K562 (cell line): ENCODE data around the gene GRWD1. TPM values are rescaled to one million over a fixed set of nuclear protein-coding genes. Genes with fewer than 3 reads are reported as not detected.

ENCODE experiments used
- BACH1 ChIP-seq: fragments of 200-800 bp; sonication (Bioruptor generic); IDR thresholded peaks from 2 replicates; pipeline ENCODE4 v1.6.1; 2016; ENCODE audit warnings: missing genetic modification characterization, missing compliant biosample characterization
- E2F8 ChIP-seq: fragments of 450-650 bp; IDR thresholded peaks from 2 replicates; pipeline ENCODE4 v1.7.1; 2018; ENCODE audit warnings: mild to moderate bottlenecking, low read depth; ENCODE audit not compliant: partially characterized antibody
- ELK3 ChIP-seq: fragments of 450-650 bp; formaldehyde crosslinking; IDR thresholded peaks from 2 replicates; pipeline ENCODE4 v1.4.0; 2020; ENCODE audit warnings: mild to moderate bottlenecking
- ESRRB ChIP-seq: fragments of 250-450 bp; sonication (Bioruptor Pico); IDR thresholded peaks from 2 replicates; pipeline ENCODE4 v1.5.0; 2020; ENCODE audit warnings: mild to moderate bottlenecking, moderate library complexity, borderline replicate concordance
- HNRNPH1 ChIP-seq: fragments of 200-400 bp; formaldehyde crosslinking; optimal IDR thresholded peaks from 2 replicates; pipeline ENCODE3; 2017; ENCODE audit warnings: low read depth, mild to moderate bottlenecking, low read length, moderate library complexity
- MTF1 ChIP-seq: fragments of 250-450 bp; sonication (Bioruptor Pico); IDR thresholded peaks from 2 replicates; pipeline ENCODE4 v1.9.0; 2021; ENCODE audit warnings: moderate library complexity, mild to moderate bottlenecking, inconsistent platforms, borderline replicate concordance
- NFIC ChIP-seq: fragments of 450-650 bp; IDR thresholded peaks from 2 replicates; pipeline ENCODE4 v1.6.1; 2017; ENCODE audit warnings: mild to moderate bottlenecking, inconsistent platforms
- NR1H2 ChIP-seq: sonication (generic); formaldehyde crosslinking; IDR thresholded peaks from 2 replicates; pipeline ENCODE4 v1.4.0; 2020; ENCODE audit warnings: mild to moderate bottlenecking, missing genetic modification reagents
- PYGO2 ChIP-seq: fragments of 450-650 bp; IDR thresholded peaks from 2 replicates; pipeline ENCODE4 v1.6.1; 2016; ENCODE audit warnings: mild to moderate bottlenecking, missing genetic modification characterization, moderate library complexity, missing compliant biosample characterization
- SIN3B ChIP-seq: fragments of 450-650 bp; IDR thresholded peaks from 2 replicates; pipeline ENCODE4 v1.6.1; 2017; ENCODE audit warnings: low read depth, mild to moderate bottlenecking, moderate library complexity
- SMC3 ChIP-seq: conservative IDR thresholded peaks from 2 replicates; pipeline ENCODE4 v1.6.1; 2011; ENCODE audit warnings: low read depth, low read length, improper control_type of control experiment; ENCODE audit not compliant: insufficient read depth
- XRCC4 ChIP-seq: IDR thresholded peaks from one replicate; pipeline ENCODE4 v1.6.1; 2011; ENCODE audit not compliant: insufficient read depth, insufficient read length; ENCODE audit errors: extremely low read depth
- ZNF12 ChIP-seq: sonication (generic); formaldehyde crosslinking; IDR thresholded peaks from 2 replicates; pipeline ENCODE4 v1.4.0; 2020; ENCODE audit warnings: mild to moderate bottlenecking, missing genetic modification reagents
- ZNF140 ChIP-seq: fragments of 250-450 bp; sonication (Bioruptor Pico); IDR thresholded peaks from 2 replicates; pipeline ENCODE4 v1.8.0; 2021; ENCODE audit warnings: moderate library complexity, mild to moderate bottlenecking, inconsistent platforms
- ZNF197 ChIP-seq: fragments of 200-800 bp; sonication (Bioruptor generic); IDR thresholded peaks from 2 replicates; pipeline ENCODE4 v1.6.1; 2016; ENCODE audit warnings: low read depth, missing genetic modification characterization, missing compliant biosample characterization
- ZNF583 ChIP-seq: fragments of 250-450 bp; sonication (Bioruptor Pico); IDR thresholded peaks from 2 replicates; pipeline ENCODE4 v1.4.0; 2020
- ZZZ3 ChIP-seq: fragments of 450-650 bp; IDR thresholded peaks from 2 replicates; pipeline ENCODE4 v1.6.1; 2016; ENCODE audit warnings: antibody characterized with exemption, mild to moderate bottlenecking, moderate library complexity
- polyA plus RNA-seq, 8 experiments: library from polyadenylated mRNA; depleted of rRNA in 4 of 8; stranded (reverse) in 5 of 8; unstranded in 3 of 8; fragments of >200 nt; fragmentation: Nextera tagmentation in 2 of 8; fragmentation: Illumina TruSeq in 1 of 8; extraction: Ambion mirVana in 2 of 8; extraction: Trizol in 1 of 8; gene quantifications; 2 replicates each; pipeline versions ENCODE4 v1.2.1 to v1.2.3, GENCODE V29; 2011 to 2014; ENCODE audit warnings: inconsistent platforms in 1 of 8, missing spikeins in 1 of 8
- total RNA-seq, 7 experiments: library from RNA; depleted of rRNA in 6 of 7; stranded (reverse); fragments of >200 nt in 6 of 7; fragmentation: Illumina TruSeq in 2 of 7; extraction: Trizol in 2 of 7; gene quantifications; 2 replicates each; pipeline versions ENCODE4 v1.2.1 to v1.2.3, GENCODE V29; 2011 to 2021; ENCODE audit warnings: low replicate concordance in 1 of 7
- TF ChIP-seq, protein P1 (sequence below): fragments of 250-450 bp; sonication (Bioruptor Pico); IDR thresholded peaks from 2 replicates; pipeline ENCODE4 v1.4.0; 2020
- TF ChIP-seq, protein P2 (sequence below): fragments of 450-650 bp; formaldehyde crosslinking; IDR thresholded peaks from 2 replicates; pipeline ENCODE4 v1.4.0; 2022; ENCODE audit warnings: mild to moderate bottlenecking, moderate library complexity
- TF ChIP-seq, protein P3 (sequence below): fragments of 450-650 bp; formaldehyde crosslinking; IDR thresholded peaks from 2 replicates; pipeline ENCODE4 v1.4.0; 2020; ENCODE audit warnings: mild to moderate bottlenecking, moderate library complexity

The GRWD1 gene
- total and polyA plus RNA-seq, 9 of the 15 experiments (the other 6 are each of a cell fraction or from before 2014, with no cell fraction given): 1.5 to 87.2 (median 24.5) TPM

GRCh38 chr19:48445606-48446481 lies at the start of gene GRWD1 (continued):
- TF ChIP-seq, protein P1, sequence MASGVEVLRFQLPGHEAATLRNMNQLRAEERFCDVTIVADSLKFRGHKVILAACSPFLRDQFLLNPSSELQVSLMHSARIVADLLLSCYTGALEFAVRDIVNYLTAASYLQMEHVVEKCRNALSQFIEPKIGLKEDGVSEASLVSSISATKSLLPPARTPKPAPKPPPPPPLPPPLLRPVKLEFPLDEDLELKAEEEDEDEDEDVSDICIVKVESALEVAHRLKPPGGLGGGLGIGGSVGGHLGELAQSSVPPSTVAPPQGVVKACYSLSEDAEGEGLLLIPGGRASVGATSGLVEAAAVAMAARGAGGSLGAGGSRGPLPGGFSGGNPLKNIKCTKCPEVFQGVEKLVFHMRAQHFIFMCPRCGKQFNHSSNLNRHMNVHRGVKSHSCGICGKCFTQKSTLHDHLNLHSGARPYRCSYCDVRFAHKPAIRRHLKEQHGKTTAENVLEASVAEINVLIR: peak; percentile 83
- TF ChIP-seq ELK3 (CRISPR knock-in tag) (no peak), E2F8 (peak; percentile 81), XRCC4 (no peak), HNRNPH1 (no peak), ZNF197 (CRISPR knock-in tag) (no peak), MTF1 (no peak), ESRRB (no peak), ZZZ3 (no peak), NR1H2 (no peak; the same call in 1 of the 2 replicates), SMC3 (peak; percentile 33; the same call in 1 of the 2 replicates), ZNF583 (CRISPR knock-in tag) (no peak), ZNF140 (no peak), ZNF12 (CRISPR knock-in tag) (0 out of 2 replicates have a peak, but pooled peaks have one; percentile 66), NFIC (no peak), BACH1 (tag) (no peak), PYGO2 (tag) (no peak), SIN3B (peak; percentile 97)
- TF ChIP-seq, protein P2, sequence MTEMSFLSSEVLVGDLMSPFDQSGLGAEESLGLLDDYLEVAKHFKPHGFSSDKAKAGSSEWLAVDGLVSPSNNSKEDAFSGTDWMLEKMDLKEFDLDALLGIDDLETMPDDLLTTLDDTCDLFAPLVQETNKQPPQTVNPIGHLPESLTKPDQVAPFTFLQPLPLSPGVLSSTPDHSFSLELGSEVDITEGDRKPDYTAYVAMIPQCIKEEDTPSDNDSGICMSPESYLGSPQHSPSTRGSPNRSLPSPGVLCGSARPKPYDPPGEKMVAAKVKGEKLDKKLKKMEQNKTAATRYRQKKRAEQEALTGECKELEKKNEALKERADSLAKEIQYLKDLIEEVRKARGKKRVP (CRISPR knock-in tag): no peak
- TF ChIP-seq, protein P3, sequence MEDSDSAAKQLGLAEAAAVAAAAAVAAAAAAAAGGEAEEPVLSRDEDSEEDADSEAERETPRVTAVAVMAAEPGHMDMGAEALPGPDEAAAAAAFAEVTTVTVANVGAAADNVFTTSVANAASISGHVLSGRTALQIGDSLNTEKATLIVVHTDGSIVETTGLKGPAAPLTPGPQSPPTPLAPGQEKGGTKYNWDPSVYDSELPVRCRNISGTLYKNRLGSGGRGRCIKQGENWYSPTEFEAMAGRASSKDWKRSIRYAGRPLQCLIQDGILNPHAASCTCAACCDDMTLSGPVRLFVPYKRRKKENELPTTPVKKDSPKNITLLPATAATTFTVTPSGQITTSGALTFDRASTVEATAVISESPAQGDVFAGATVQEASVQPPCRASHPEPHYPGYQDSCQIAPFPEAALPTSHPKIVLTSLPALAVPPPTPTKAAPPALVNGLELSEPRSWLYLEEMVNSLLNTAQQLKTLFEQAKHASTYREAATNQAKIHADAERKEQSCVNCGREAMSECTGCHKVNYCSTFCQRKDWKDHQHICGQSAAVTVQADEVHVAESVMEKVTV: peak; percentile 42; the same call in 1 of the 2 replicates
